SU-DHL-6 (cell line): ENCODE data around the gene SULT2B1.

ENCODE experiments used
- CTCF ChIP-seq: fragments of 200-600 bp; sonication (generic); IDR thresholded peaks from one replicate; pipeline ENCODE4 v1.5.1; 2017; ENCODE audit warnings: antibody characterized with exemption, mild to moderate bottlenecking, low read length, moderate library complexity; ENCODE audit not compliant: insufficient read depth, poor library complexity, severe bottlenecking
- EZH2phosphoT487 ChIP-seq: fragments of 200-600 bp; sonication (generic), shearing (Covaris generic); conservative IDR thresholded peaks from 2 replicates; pipeline ENCODE4 v1.6.1; 2018; ENCODE audit warnings: mild to moderate bottlenecking, antibody characterized with exemption, low read length, moderate library complexity, mixed read lengths

- no peak for TF ChIP-seq EZH2phosphoT487
- TF ChIP-seq CTCF, result no peak
Measured at GRCh38 chr19:48609571-48610108, 57.7 kb downstream of the SULT2B1 start.
